HG03108 (cell line): ENCODE results near the gene ROBO2.

ENCODE experiments used
- ATAC-seq: cut with Tn5 transposase; IDR thresholded peaks from one replicate; pipeline ENCODE4 v1.9.1; 2021; ENCODE audit warnings: moderate library complexity; ENCODE audit not compliant: unreplicated experiment

Gene ROBO2

DNA sequence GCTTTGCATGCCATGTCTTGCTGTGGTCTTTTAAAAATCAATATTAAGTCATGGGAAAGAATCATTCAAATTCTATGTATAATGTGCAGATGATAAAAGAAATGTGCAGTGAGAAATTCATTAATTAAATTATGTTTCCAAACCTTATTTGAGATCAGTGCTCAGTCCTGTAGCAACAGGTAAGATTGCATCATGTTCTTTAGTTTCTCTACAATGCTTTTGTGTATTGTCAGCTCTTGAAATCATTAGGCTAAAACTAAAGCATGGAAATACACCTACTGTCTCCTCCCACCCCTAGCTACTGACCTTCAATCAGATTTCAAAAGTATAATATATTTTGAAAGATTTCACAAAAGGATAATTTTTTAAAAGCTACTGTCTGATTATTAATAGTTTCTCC is 612.7 kb downstream of the ROBO2 start:
- no peak for ATAC-seq

DNA sequence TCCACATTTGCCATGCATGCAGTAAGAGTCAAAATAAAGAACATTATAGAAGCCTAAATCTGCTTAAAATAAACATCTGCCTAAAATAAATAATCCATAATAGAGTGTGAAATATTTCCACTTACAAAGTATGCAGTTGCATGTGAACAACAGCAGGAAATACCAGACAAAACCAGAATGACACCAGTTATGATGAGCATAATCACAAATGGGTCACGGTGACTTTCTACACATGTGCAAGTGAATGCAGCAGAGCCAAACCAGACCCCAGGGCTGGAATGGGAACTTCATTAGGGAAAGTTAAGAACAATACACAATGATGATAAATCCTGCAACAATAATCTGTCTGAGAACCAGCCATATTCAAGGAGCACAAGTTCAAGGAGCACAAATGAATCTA is 615.5 kb downstream of the ROBO2 start:
- ATAC-seq, result no peak

DNA sequence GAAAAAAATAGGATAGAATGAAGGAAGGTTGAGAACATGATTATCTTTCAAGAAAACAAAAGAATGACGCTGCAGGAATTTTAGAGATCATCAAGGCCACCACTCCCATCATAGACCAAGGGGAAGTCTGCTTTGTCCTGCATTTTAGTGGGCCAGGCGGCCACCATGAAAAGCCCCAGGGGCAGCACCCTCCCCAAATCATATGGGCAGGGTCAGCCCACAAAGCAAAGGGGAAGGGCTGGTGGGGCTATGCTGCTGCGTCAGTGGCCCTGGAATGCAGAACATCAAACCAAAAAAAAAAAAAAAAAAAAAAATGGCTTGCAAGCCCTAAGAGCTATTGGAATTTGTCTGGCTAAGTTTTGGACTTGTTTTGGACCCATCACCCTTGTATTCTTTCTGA is 620.8 kb downstream of the ROBO2 start:
- no peak for ATAC-seq

DNA sequence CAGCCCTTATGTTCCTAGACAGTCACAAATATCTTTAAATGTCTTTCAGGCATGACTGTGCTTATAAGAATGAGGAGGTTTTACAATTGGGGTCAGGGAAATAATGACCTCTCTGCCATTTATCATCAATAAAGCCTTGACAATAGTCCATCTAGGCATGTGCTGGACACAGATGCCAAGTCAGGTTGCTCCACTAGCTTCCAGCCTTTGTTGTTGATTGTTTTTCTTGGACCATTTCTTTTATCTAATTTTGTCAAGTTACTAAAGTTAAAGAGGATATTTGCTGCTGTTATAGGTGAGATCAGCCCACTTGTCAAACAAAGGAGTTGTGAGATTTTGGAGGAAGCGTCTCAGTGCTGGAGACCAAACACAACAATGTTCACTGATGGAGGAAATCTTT is 628.0 kb downstream of the ROBO2 start:
- ATAC-seq, result no peak

DNA sequence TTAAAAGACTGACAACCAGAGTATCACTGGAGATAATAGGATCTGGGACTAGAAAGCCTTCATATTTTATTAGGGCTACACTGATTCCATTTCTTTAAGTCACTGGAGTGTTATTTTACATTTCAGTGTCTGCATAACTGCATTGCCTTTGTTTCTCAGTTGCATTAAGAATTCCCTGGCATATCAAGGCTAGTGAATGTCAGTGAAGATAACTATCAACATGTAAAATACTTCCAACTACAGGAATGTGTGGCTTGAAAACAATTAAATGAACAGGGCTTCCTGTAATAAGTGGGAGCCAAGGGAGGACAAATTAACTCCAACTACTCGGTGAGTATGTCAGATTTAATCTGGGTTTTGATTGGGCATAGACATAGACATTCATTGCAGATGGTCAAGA is 628.5 kb downstream of the ROBO2 start:
- ATAC-seq, result no peak

DNA sequence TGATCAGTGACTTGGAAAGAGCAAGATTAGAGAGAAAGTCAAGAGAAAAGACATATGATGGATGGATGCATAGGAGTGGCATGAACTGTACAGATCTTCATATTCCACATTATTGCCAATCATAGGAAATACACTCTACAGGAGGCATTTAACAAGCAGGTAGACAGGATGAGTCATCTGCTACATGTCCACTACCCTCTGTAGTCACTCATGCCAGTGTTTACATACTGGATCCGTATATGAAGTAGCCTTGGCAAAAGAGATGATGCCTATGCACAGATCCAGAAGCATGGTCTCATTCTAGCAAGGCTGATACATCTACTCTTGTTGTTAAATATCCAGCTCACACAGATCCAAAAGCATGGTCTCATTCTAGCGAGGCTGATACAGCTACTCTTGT is 632.1 kb downstream of the ROBO2 start:
- no peak for ATAC-seq

DNA sequence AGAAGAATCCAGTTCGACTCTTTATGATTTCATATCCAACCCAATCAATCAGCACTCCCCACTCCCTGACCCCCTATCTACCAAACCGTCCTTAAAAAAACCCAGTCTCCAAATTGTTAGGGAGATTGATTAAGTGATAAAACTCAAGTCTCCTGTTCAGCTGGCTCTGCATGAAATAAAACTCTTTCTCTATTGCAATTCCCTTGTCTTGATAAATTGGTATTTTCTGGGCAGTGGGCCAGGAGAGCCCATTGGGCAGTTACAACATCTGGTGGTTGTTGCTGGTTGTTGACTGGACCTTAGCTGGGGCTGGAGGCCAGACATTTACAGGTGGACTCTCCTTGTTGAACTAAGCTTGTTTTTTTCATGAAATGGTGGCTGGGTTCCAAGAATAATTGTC is 642.3 kb downstream of the ROBO2 start:
- no peak for ATAC-seq

DNA sequence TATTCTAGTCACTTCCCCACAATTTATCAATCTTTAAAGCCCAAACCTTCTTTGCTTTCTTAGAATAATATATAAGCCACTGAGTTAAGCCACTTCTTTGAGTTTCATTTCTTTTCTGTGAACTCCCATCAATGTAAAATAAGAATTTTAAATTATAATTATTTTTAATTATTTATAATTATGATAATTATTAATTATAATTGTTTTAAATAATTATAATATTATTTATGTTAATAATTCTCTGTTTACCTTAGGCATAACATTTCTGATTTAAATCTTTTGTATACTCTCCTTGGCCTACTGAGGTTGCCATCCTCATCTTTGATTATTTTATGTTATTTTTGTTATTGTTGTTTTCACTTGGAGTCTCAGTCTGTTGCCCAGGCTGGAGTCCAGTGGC is 644.2 kb downstream of the ROBO2 start:
- ATAC-seq, result no peak

DNA sequence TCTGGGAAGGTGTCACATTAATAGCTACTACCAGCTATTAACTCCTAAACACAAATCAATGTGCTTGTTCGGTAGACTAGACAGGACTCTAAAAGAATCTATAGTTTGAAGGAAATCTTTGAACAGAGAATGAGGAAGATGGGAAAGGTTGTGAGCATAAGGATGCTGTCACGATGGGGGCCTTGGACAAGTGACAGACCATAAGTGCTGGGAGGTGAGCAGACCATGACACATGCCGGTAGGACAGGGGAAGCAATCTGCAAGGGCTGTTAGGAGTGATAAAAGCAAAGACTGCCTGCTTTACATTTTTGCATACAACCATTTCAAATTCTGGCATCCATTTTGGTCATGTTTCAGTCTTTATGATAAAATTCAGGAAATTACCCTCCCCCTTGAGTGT is 645.8 kb downstream of the ROBO2 start:
- ATAC-seq, result no peak

DNA sequence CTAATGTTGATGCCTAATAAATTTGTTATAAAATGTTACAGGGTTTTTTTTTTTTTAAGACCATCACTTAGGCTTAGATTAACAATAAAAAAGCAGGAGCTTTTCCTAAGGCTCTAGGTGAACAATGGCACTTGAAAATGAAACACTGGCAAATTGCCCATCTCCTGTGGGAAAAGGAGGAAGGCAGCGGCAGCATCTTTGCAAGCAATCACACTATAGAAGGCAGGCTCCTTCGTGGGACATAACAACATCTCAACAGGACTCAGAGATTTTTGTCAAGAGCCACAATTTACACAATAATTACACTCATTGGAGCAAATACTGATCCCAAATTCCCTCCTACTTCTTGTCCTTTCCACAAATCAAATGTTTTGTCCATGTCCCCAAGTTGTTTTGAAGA is 646.7 kb downstream of the ROBO2 start:
- ATAC-seq, result no peak

DNA sequence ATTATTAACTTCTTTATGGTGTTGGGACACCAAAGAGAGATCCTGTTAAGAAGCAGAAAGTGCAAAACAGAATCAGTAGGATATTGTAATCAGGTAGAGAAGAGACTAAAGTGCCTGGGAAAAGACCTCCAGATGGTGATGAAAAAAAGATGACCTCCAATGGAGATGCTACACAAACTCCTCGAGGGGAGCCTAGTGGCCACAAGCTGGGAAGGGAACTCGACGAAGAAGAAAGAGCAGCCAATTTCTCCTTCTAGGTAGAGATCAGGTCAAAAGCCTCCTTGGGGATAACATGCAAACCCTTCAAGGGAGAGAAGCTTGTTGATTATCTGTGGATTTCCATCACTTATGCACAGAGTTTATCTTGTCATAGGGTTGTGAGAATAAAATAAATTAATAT is 647.6 kb downstream of the ROBO2 start:
- no peak for ATAC-seq

DNA sequence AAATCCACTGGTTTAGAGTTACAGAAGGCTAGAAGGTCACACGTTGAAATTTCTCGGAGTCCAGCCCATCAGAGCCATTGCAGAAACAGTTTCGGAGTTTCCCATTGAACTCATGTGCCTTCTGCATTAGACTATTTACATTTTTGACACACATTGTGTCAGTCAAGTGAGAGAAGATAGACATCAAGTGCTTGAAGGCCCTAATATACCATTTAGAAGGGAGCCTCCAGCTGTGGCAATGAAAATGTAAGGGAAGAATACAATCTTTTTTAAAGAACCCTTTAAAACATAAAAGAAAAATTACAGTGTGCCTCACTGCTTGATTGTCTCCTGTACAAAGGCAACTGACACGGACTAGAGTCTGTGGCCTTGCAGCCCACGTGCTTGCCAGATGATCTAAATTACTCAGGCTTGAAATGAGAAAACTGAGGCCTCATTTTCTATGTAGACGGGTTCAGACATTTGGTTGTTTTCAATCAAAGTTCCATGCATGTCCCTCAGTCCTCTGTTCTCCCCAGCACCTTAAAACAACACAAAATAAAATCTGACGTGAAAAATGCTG is 650.5 kb downstream of the ROBO2 start:
- no peak for ATAC-seq

DNA sequence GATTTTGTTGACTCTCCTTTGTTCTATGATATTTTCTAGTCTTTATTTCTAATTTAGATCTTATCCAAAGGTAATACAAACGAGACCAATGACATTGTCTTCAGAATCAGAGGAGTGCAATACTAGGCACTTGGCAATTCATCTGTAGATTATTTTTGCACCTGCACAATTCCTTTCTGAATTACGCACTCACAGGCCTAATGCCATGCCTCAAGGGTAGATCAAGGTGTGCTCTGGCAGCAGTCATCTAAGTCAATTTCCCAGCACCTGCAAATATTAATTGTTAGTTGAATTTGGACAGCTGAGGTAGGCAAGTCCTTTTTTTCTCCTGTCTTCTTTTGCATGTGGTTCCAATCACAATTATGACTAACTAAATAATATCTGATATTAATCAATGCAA is 653.2 kb downstream of the ROBO2 start:
- no peak for ATAC-seq

DNA sequence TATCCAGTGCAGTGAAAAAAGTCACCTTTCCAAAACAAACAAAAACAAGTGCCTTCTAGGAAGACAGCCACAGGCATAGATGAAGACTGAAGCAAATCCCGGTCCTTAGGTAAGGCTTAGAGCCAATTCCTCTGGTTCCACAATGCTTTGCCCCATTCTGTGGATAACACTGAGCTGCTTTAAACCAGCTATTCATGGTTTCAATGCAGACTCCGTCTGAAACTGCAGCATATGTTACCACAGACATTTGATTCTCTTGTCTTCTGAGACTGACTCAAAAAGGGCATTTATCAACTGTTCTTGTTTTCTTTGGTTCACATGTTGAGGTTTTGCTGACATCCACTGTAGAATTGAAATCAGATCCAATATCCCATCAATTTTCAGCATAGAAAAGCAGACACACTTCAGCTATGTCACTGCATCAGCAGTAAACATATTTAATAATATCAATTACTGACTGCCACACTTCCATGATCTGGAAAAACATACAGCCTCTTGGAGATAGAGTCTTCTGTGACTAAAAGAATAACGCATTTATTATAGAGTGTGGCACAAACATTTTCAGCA is 659.3 kb downstream of the ROBO2 start:
- no peak for ATAC-seq
